Adrenal gland (tissue), 12 donors: ENCODE data around the gene ETV3. TPM values are rescaled to one million over a fixed set of nuclear protein-coding genes. Genes with fewer than 3 reads are reported as not detected.

Experiments used
- DNase-seq, 7 donors: peaks; one replicate each; pipeline ENCODE4 v3.0.0-alpha.2; 2019 to 2020
- H3K27ac ChIP-seq, 5 donors: fragments of 200-600 bp; sonication (generic) in 4 of 5; 1 replicate in 3 of 5; 2 replicates in 2 of 5; pipeline versions ENCODE4 v1.5.1 to v1.8.0; 2016 to 2020; ENCODE audit warnings: mild to moderate bottlenecking in 1 of 5
- H3K27me3 ChIP-seq: fragments of 200-600 bp; 2 replicates; pipeline ENCODE4 v1.8.0; 2021
- H3K36me3 ChIP-seq, 2 donors: fragments of 200-600 bp; replicated peaks in 1 of 2; 1 replicate in 1 of 2; 2 replicates in 1 of 2; pipeline versions ENCODE4 v1.5.1 to v1.8.0; 2018 to 2022
- H3K4me1 ChIP-seq, 2 donors: fragments of 200-600 bp; replicated peaks in 1 of 2; 1 replicate in 1 of 2; 2 replicates in 1 of 2; pipeline versions ENCODE4 v1.5.1 to v1.8.0; 2018 to 2021
- H3K4me3 ChIP-seq, 4 donors: fragments of 200-600 bp; sonication (generic) in 3 of 4; one replicate each; pipeline ENCODE4 v1.5.1; 2016 to 2018
- H3K9me3 ChIP-seq, 3 donors: fragments of 200-600 bp; sonication (generic) in 1 of 3; replicated peaks in 1 of 3; 1 replicate in 2 of 3; 2 replicates in 1 of 3; pipeline versions ENCODE4 v1.5.1 to v1.8.0; 2016 to 2021
- POLR2A ChIP-seq, 2 donors: fragments of 450-650 bp; IDR thresholded peaks; one replicate each; pipeline ENCODE4 v1.6.1; 2017; ENCODE audit warnings: antibody characterized with exemption in 2 of 2, mild to moderate bottlenecking in 2 of 2, moderate library complexity in 1 of 2
- WGBS, 4 donors: extraction: QIAGEN DNeasy Blood & Tissue Kit in 2 of 4; methylation state at CpG; one replicate each; pipeline versions ENCODE4 v1.1.5 to v1.1.7; 2013 to 2017; 5-methylcytosine and 5-hydroxymethylcytosine counted together
- intact Hi-C, 2 donors: fragments of 100-400 bp; cut with DNase I; formaldehyde crosslinking; loops; one replicate each; pipeline versions ENCODE4 v1.14.1 to v1.15.0; 2022 to 2023
- polyA plus RNA-seq, 3 donors: library from polyadenylated mRNA; stranded (reverse); fragments of 200-250 nt in 2 of 3; fragments of 350-450 nt in 1 of 3; fragmentation: Illumina TruSeq in 1 of 3; extraction: RNeasy Lipid Tissue Mini Kit (QIAGEN cat#74804) in 1 of 3; gene quantifications; one replicate each; pipeline ENCODE4 v1.2.3, GENCODE V29; 2013 to 2014
- total RNA-seq, 9 donors: library from RNA; depleted of rRNA in 4 of 9; stranded (reverse); fragments of >200 nt in 4 of 9; fragments of 120-200 nt in 1 of 9; fragmentation: NEBNext Ultra II Directional in 1 of 9; extraction: Animal tissue kit (Norgen Biotek cat#: 25700) in 1 of 9; gene quantifications; one replicate each; pipeline versions ENCODE4 v1.1.0 to v1.2.4, GENCODE V29; 2013 to 2023
- TF ChIP-seq, protein P1 (sequence below), 6 experiments: fragments of 450-650 bp in 4 of 6; fragments of 200-600 bp in 2 of 6; sonication (generic) in 1 of 6; IDR thresholded peaks; 1 replicate in 5 of 6; 2 replicates in 1 of 6; pipeline versions ENCODE4 v1.5.1 to v1.8.0; 2016 to 2021; ENCODE audit warnings: antibody characterized with exemption in 6 of 6, mild to moderate bottlenecking in 2 of 6, moderate library complexity in 1 of 6
- donor health status: healthy with polysubstance abuse.
- donor health status: Bipolar disorder and iron deficiency.
- donor health status: DM: yes; HTN: yes; CAD: no.
- donor health status: DM: no; HTN: no; CAD: no.
- donor health status: DM: no; HTN: no; CAD: no.
- donor health status: DM: yes; HTN: yes; CAD: no.

Gene ETV3
- total and polyA plus RNA-seq, 12 donors = 3.3 to 18.7 (median 11.1) TPM

DNA sequence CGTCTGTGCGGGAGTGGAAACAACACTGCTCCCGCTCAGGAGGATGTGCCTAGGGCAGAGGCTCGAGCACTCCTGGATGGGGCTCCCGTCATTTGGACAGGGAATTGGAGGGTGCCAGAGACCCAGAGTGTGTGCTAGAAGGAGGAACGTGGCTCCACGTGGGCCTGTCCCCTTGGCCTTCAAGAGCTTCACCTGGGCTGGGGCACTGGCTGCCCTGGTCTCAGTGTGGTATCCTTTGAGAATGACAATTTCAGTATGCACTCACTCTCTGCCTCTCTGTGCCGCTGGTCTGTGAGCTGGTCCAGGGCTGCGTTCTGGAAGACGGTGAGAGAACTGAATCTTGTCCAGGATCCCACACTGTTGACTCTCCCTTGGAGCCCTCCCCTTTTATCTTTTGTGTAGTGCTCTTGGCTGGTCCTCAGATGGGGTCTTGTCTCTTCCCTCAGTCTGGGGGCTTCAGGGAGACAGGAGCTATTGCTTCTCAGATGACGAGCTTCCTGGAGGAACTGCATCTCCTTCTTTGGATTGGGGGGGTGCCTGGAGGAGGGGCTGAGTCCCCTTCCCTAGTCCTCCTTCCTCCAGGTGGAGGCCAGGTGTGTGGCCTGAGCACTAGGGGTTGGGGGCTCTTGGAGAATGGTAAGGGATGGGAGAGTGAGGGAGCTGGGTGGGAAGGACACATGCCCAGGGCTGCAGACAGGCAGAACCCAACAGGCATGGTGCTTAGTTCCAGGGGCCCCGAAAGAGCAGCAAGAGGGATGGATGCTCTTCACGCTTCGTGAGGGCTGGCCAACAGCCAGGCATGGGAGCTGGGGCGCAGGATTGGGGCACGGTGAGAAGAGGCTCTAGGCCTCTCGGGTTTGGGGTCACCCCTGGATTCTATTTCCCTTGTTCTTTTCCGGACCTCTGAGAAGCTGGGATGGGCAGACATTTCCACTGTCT, 23.7 kb downstream of the ETV3 start:
- TF ChIP-seq, protein P1, sequence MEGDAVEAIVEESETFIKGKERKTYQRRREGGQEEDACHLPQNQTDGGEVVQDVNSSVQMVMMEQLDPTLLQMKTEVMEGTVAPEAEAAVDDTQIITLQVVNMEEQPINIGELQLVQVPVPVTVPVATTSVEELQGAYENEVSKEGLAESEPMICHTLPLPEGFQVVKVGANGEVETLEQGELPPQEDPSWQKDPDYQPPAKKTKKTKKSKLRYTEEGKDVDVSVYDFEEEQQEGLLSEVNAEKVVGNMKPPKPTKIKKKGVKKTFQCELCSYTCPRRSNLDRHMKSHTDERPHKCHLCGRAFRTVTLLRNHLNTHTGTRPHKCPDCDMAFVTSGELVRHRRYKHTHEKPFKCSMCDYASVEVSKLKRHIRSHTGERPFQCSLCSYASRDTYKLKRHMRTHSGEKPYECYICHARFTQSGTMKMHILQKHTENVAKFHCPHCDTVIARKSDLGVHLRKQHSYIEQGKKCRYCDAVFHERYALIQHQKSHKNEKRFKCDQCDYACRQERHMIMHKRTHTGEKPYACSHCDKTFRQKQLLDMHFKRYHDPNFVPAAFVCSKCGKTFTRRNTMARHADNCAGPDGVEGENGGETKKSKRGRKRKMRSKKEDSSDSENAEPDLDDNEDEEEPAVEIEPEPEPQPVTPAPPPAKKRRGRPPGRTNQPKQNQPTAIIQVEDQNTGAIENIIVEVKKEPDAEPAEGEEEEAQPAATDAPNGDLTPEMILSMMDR (IDR thresholded peaks at IDR 0.05) = no peak
- TF ChIP-seq POLR2A (IDR thresholded peaks at IDR 0.05) = no peak
- no peak for DNase-seq
- no peaks in the 10 kb centered on the region for H3K4me1 ChIP-seq
- intact Hi-C loops = no loop called here
- WGBS, 4 donors = 72 to 92% (median 79%) methylated on average over 11 to 18 of the region's 18 CpGs
- H3K4me3 ChIP-seq = no peak overlapping the region
- H3K27me3 ChIP-seq = no peaks in the 10 kb centered on the region
- no peak overlapping the region for H3K27ac ChIP-seq
- no peaks in the 10 kb centered on the region for H3K36me3 ChIP-seq
- no peaks in the 10 kb centered on the region for H3K9me3 ChIP-seq

DNA sequence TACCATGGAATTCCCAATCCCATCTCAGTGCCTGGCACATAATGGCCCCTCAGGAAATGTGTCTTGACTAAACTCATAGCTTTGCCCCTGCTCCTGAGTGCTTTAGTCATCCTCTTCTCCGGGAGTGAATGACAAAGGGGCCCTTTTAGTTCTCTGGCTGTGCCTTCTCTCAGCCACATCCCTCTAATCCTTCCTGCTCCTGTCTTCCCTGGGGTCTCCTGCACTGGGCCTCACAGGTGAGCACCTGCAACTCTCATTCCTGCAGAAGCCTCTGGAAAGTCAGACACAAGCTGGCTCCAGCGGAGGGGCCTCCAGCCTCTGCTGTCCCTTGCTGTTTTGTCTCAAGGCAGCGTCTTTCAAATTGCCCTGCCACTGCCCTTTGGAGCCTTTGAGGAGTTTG, 24.6 kb downstream of the ETV3 start:
- no peak for DNase-seq
- no peak overlapping the region for H3K4me3 ChIP-seq
- 63 to 72% (median 70%) methylated on average over 3 of the region's 3 CpGs for WGBS, 4 donors
- no peaks in the 10 kb centered on the region for H3K36me3 ChIP-seq
- peaks cover 6% of the 10 kb centered on the region for H3K27me3 ChIP-seq
- H3K4me1 ChIP-seq = no peaks in the 10 kb centered on the region
- TF ChIP-seq POLR2A (IDR thresholded peaks at IDR 0.05) = no peak
- TF ChIP-seq, protein P1 (IDR thresholded peaks at IDR 0.05) = no peak
- no peaks in the 10 kb centered on the region for H3K9me3 ChIP-seq
- intact Hi-C loops = no loop called here
- H3K27ac ChIP-seq = no peak overlapping the region

DNA sequence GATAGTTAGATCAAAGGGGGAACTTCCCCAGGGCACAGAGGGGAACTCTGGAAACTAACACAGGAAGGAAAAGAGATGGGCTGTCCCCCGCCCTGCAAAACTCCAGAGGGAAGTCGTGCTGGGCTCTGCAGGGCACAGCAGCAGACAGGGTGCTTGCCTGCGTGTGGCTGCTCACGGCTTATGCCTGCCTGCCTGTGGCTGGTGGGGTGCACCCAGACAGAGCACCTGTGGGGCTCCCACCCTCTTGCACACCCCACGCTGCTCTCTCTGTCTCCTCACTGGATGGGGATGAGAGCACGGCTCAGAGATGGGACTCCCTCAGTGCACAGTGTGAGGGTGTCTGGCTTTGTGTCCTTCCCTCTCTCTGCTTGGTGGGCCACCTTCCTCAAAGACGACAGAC, 25.1 kb downstream of the ETV3 start:
- TF ChIP-seq, protein P1 (IDR thresholded peaks at IDR 0.05) = no peak
- no peak for TF ChIP-seq POLR2A (IDR thresholded peaks at IDR 0.05)
- WGBS, 4 donors = 42 to 61% (median 53%) methylated on average over 5 to 7 of the region's 7 CpGs
- Histone ChIP-seq H3K4me3 (no peak overlapping the region), H3K27me3 (peaks cover 11% of the 10 kb centered on the region), H3K27ac (no peak overlapping the region), H3K36me3 (no peaks in the 10 kb centered on the region), H3K4me1 (no peaks in the 10 kb centered on the region), H3K9me3 (no peaks in the 10 kb centered on the region)
- intact Hi-C loops = no loop called here
- no peak for DNase-seq

- Histone ChIP-seq H3K27ac (no peak overlapping the region), H3K4me3 (no peak overlapping the region), H3K4me1 (no peaks in the 10 kb centered on the region), H3K36me3 (no peaks in the 10 kb centered on the region), H3K9me3 (no peaks in the 10 kb centered on the region), H3K27me3 (peaks cover 18% of the 10 kb centered on the region)
- TF ChIP-seq, protein P1 (IDR thresholded peaks at IDR 0.05) = no peak
- no peak for TF ChIP-seq POLR2A (IDR thresholded peaks at IDR 0.05)
- no peak for DNase-seq
- WGBS, 4 donors = 68 to 89% (median 71%) methylated on average over 4 to 8 of the region's 8 CpGs
- intact Hi-C loops = no loop called here
Measured at GRCh38 chr1:157112186-157112867, 25.9 kb downstream of the ETV3 start.
